ENCODE measurements around the gene FN1. TPM values are rescaled to one million over a fixed set of nuclear protein-coding genes. Genes with fewer than 3 reads are reported as not detected.

Gene FN1
- total RNA-seq, 4 donors from 2014 or later = 169 to 686 (median 215) TPM

DNA sequence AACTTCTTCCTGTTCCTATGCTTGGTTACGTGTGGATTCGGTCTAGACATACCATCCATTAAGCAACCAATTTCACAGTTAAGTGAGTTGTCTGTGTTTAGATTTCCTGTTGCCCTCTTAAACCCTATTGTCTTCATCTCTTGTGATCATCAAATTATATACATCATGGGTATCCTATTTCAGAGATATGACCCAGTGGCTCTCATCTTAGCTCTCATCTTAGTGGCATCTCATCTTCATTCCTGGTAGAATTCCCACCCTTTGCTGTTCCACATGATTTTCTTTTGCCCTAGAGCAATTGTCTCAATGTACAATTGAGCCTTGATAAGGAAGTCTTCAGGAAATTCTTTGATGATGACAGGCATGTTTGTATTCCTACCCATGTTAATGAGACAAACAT lies 29.4 kb upstream of the FN1 start:
- Histone ChIP-seq H3K27ac (no peak overlapping the region), H3K27me3 (no peaks in the 10 kb centered on the region), H3K36me3 (no peaks in the 10 kb centered on the region), H3K9me3 (no peaks in the 10 kb centered on the region), H3K4me3 (no peak overlapping the region), H3K4me1 (peaks cover 0 to 8% (median 3%) of the 10 kb centered on the region in 4 donors)
- DNase-seq = no peak
- WGBS, 2 donors (ENCODE audit: low coverage in 1 of 2) = 60 to 80% methylated on average over 2 of the region's 2 CpGs
- intact Hi-C loops (cut with DNase I; ENCODE audit: low total_unique reads) (no loop called here), in situ Hi-C loops (cut with MboI; ENCODE audit: low pct_ligation_motif_present in 1 of 4, low pct_unique_long_range_greater_than_20kb in 1 of 4, low sequenced_read_pairs in 3 of 4) (no loop called here)
- TF ChIP-seq, protein P1, sequence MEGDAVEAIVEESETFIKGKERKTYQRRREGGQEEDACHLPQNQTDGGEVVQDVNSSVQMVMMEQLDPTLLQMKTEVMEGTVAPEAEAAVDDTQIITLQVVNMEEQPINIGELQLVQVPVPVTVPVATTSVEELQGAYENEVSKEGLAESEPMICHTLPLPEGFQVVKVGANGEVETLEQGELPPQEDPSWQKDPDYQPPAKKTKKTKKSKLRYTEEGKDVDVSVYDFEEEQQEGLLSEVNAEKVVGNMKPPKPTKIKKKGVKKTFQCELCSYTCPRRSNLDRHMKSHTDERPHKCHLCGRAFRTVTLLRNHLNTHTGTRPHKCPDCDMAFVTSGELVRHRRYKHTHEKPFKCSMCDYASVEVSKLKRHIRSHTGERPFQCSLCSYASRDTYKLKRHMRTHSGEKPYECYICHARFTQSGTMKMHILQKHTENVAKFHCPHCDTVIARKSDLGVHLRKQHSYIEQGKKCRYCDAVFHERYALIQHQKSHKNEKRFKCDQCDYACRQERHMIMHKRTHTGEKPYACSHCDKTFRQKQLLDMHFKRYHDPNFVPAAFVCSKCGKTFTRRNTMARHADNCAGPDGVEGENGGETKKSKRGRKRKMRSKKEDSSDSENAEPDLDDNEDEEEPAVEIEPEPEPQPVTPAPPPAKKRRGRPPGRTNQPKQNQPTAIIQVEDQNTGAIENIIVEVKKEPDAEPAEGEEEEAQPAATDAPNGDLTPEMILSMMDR (IDR thresholded peaks at IDR 0.05) = no peak
- TF ChIP-seq EP300 (IDR thresholded peaks at IDR 0.05; ENCODE audit: low read depth) = no peak
- TF ChIP-seq POLR2AphosphoS5 (IDR thresholded peaks at IDR 0.05) = no peak
- TF ChIP-seq POLR2A (IDR thresholded peaks at IDR 0.05) = no peak

DNA sequence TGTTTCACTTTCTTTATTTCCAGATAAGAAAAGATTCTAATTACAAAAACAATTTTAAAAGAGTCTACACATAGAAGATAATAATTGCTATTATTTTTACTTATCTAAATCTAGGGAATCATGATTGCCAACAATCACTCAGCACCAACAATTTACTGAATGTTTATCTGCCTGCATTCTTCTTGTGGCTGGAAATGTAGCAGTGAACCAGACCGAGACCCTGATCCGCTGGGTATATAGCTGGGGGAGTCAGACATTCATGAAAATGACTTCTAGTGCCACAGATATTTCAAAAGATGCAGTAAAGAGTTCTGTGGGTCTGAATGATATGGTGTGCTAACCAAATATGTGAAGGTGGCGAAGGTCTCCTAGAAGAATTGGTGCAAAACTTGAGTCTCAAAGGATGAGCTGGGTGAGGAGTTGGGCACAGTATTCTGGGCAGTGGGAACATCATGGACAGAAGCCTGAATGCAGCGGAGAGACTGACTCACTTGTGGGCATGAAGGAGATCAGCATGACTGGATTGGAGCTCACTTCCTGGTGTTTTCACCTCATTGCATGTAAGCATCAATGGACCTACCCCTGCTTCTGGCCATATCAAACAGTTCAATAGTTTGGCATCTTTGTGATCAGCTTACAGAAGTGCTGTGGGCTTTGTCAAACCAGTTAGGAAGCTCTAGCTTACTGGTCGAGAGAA lies 26.1 kb upstream of the FN1 start:
- Histone ChIP-seq H3K36me3 (no peaks in the 10 kb centered on the region), H3K4me1 (peaks cover 0 to 8% (median 3%) of the 10 kb centered on the region in 4 donors), H3K27ac (no peak overlapping the region), H3K4me3 (no peak overlapping the region), H3K27me3 (no peaks in the 10 kb centered on the region), H3K9me3 (no peaks in the 10 kb centered on the region)
- DNase-seq = no peak
- WGBS, 2 donors (ENCODE audit: low coverage in 1 of 2) = 87 to 93% methylated on average over 5 of the region's 5 CpGs
- intact Hi-C loops (cut with DNase I; ENCODE audit: low total_unique reads) (no loop called here), in situ Hi-C loops (cut with MboI; ENCODE audit: low pct_ligation_motif_present in 1 of 4, low pct_unique_long_range_greater_than_20kb in 1 of 4, low sequenced_read_pairs in 3 of 4) (no loop called here)
- TF ChIP-seq EP300 (IDR thresholded peaks at IDR 0.05; ENCODE audit: low read depth) = no peak
- TF ChIP-seq, protein P1 (IDR thresholded peaks at IDR 0.05) = no peak
- TF ChIP-seq POLR2A (IDR thresholded peaks at IDR 0.05) = no peak
- no peak for TF ChIP-seq POLR2AphosphoS5 (IDR thresholded peaks at IDR 0.05)

DNA sequence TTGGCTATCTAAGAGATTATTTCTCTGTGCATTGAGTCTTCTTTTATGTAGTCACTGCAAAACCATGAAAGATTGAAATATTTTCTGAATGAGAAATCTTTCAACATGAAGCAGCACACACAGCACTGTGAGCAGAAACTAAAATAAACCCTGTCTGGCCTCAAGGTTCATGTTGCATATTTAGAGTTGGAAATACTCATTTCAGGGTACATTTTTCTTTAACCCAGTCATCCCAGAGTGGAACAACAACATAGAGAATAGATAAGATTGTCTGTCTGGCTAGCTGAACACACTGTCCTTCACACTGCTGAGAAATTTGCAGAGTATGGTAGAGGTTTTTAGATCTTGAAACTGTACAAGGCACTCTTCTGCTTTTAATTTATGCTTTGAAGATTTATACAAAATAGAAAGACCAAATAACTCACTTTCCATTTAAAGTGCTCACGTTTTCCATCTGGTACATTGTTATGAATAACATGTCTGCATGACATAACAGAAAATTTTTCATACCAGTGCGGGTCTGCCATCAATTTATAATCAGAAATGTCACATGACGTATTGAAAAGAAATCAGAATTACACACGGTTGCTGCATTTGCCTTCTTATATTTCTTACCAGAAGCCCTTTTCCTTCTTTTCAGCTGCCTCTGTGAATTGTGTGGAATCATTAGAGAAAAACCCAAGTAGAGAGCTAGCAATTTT lies 25.0 kb upstream of the FN1 start:
- Histone ChIP-seq H3K4me1 (peaks cover 0 to 8% (median 3%) of the 10 kb centered on the region in 4 donors), H3K4me3 (no peak overlapping the region), H3K27me3 (no peaks in the 10 kb centered on the region), H3K27ac (peak overlapping the region in 2 of 4 donors; percentile 11 to 28), H3K9me3 (no peaks in the 10 kb centered on the region), H3K36me3 (no peaks in the 10 kb centered on the region)
- in situ Hi-C loops (cut with MboI; ENCODE audit: low pct_ligation_motif_present in 1 of 4, low pct_unique_long_range_greater_than_20kb in 1 of 4, low sequenced_read_pairs in 3 of 4) = no loop called here
- WGBS, 2 donors (ENCODE audit: low coverage in 1 of 2) = 55 to 74% methylated on average over 4 of the region's 4 CpGs
- TF ChIP-seq POLR2A (IDR thresholded peaks at IDR 0.05) (no peak), EP300 (IDR thresholded peaks at IDR 0.05; ENCODE audit: low read depth) (no peak), POLR2AphosphoS5 (IDR thresholded peaks at IDR 0.05) (no peak)
- TF ChIP-seq, protein P1 (IDR thresholded peaks at IDR 0.05) = no peak
- intact Hi-C loops (cut with DNase I; ENCODE audit: low total_unique reads) = no loop called here
- no peak for DNase-seq

DNA sequence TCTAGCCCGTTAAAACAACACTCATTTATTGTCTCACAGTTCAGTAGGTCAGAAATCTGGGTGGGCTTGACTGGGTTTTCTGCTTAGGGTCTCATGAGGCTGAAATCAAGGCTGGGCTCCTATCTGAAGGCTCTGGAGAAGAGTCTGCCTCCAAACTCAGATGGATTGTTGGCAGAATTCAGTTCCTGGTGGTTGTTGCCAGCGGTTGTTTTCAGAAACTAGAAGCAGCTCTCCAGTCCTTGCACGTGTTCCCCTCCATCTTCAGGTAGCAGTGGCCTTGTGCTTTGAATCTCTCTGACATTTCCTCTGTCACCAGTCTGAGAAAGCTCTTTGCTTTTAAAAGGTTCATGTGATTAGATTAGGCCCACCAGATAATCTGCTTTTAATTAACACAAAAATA lies 20.1 kb upstream of the FN1 start:
- intact Hi-C loops (cut with DNase I; ENCODE audit: low total_unique reads) = no loop called here
- TF ChIP-seq POLR2A (IDR thresholded peaks at IDR 0.05) = no peak
- TF ChIP-seq, protein P1 (IDR thresholded peaks at IDR 0.05) = no peak
- TF ChIP-seq EP300 (IDR thresholded peaks at IDR 0.05; ENCODE audit: low read depth) = no peak
- no peak for TF ChIP-seq POLR2AphosphoS5 (IDR thresholded peaks at IDR 0.05)

More for the DNA sequence above, 20.1 kb upstream of the FN1 start:
- in situ Hi-C loops (cut with MboI; ENCODE audit: low pct_ligation_motif_present in 1 of 4, low pct_unique_long_range_greater_than_20kb in 1 of 4, low sequenced_read_pairs in 3 of 4) = loop anchor here (5.0 to 10.0 kb wide), 3 partner anchors 459 to 466 kb away; no protein-coding TSS in a partner anchor
- no peak overlapping the region for H3K4me3 ChIP-seq
- H3K4me1 ChIP-seq = peaks cover 0 to 6% (median 1%) of the 10 kb centered on the region in 4 donors
- no peaks in the 10 kb centered on the region for H3K9me3 ChIP-seq
- H3K27ac ChIP-seq = no peak overlapping the region
- 91% methylated on average over 3 of the region's 3 CpGs; no CpG with 5 or more reads in 1 of the 2 donors for WGBS, 2 donors (ENCODE audit: low coverage in 1 of 2)
- no peak for DNase-seq
- H3K36me3 ChIP-seq = no peaks in the 10 kb centered on the region
- no peaks in the 10 kb centered on the region for H3K27me3 ChIP-seq

Data from transverse colon (tissue), 4 donors.